HepG2 (cell line): ENCODE measurements around the gene SND1. TPM values are rescaled to one million over a fixed set of nuclear protein-coding genes. Genes with fewer than 3 reads are reported as not detected.

Experiments
- ATAC-seq: fragments of 200-7000 bp; cut with Tn5 transposase; 3 replicates; pipeline ENCODE4 v1.9.1; 2020; ENCODE audit warnings: mild to moderate bottlenecking, moderate library complexity
- BruUV-seq: library from RNA; stranded (reverse); fragments of 400-500 nt; replicated peaks from 2 replicates; lab custom pipeline; 2021; lab: Mats Ljungman, UMichigan
- CTCF ChIA-PET: fragments of 300-600 bp; formaldehyde crosslinking; extraction: SDS; loops from one replicate; lab custom pipeline; 2021; ENCODE audit warnings: low total read pairs, inconsistent platforms, low intra/inter-chr PET ratio; lab: Yijun Ruan, JAX
- POLR2A ChIA-PET: fragments of 350-600 bp; sonication (Branson Sonifier 250); formaldehyde crosslinking; loops from one replicate; lab custom pipeline; 2020; ENCODE audit warnings: antibody characterized with exemption, inconsistent platforms; lab: Yijun Ruan, JAX
- DNase-seq: peaks from one replicate; pipeline ENCODE4 v3.0.0-alpha.2; 2015; ENCODE audit warnings: low spot score
- FAIRE-seq: peaks from 3 replicates; lab custom pipeline; 2011; peaks lifted over from hg19 to GRCh38; lab: Jason Lieb, UNC
- H2AFZ ChIP-seq: one replicate; pipeline ENCODE4 v1.6.1; 2011; ENCODE audit warnings: low read length, inconsistent platforms
- H3K27ac ChIP-seq: fragments of 300-600 bp; 3 replicates; pipeline ENCODE4 v1.8.0; 2011; ENCODE audit warnings: mixed run types, mild to moderate bottlenecking, mixed read lengths, low read length, inconsistent platforms; ENCODE audit not compliant: insufficient read depth; ENCODE audit errors: extremely low read length
- H3K27me3 ChIP-seq, 2 experiments: fragments of 200-600 bp in 1 of 2; 2 replicates in 1 of 2; 3 replicates in 1 of 2; pipeline versions ENCODE4 v1.6.0 to v1.8.0; 2011; ENCODE audit warnings: low read length in 2 of 2, mild to moderate bottlenecking in 2 of 2, moderate library complexity in 2 of 2, inconsistent platforms in 1 of 2; ENCODE audit not compliant: insufficient read depth in 2 of 2, control insufficient read depth in 1 of 2
- H3K36me3 ChIP-seq, 2 experiments: fragments of 200-600 bp in 1 of 2; replicated peaks in 1 of 2; 2 replicates in 1 of 2; 3 replicates in 1 of 2; pipeline versions ENCODE4 v1.5.1 to v1.8.0; 2011; ENCODE audit warnings: low read length in 2 of 2, inconsistent platforms in 1 of 2; ENCODE audit not compliant: insufficient read depth in 2 of 2, control insufficient read depth in 1 of 2
- H3K4me1 ChIP-seq: 2 replicates; pipeline ENCODE4 v1.5.1; 2012; ENCODE audit warnings: low read length, inconsistent platforms; ENCODE audit not compliant: insufficient read depth
- H3K4me2 ChIP-seq: 2 replicates; pipeline ENCODE4 v1.6.0; 2011; ENCODE audit warnings: low read depth, low read length, inconsistent platforms
- H3K4me3 ChIP-seq, 3 experiments: fragments of 200-600 bp in 1 of 3; sonication (generic), shearing (Covaris generic) in 1 of 3; replicated peaks in 1 of 3; 2 replicates each; pipeline ENCODE4 v1.5.1; 2011 to 2016; ENCODE audit warnings: low read length in 3 of 3, inconsistent platforms in 2 of 3, low read depth in 2 of 3, mild to moderate bottlenecking in 2 of 3, control low read depth in 1 of 3, mixed read lengths in 1 of 3; ENCODE audit not compliant: insufficient read depth in 1 of 3
- H3K79me2 ChIP-seq: one replicate; pipeline ENCODE4 v1.6.1; 2011; ENCODE audit warnings: low read length, inconsistent platforms; ENCODE audit not compliant: insufficient read depth
- H3K9ac ChIP-seq: 2 replicates; pipeline ENCODE4 v1.6.0; 2011; ENCODE audit warnings: mild to moderate bottlenecking, low read depth, low read length, inconsistent platforms; ENCODE audit not compliant: insufficient read depth
- H3K9me3 ChIP-seq: 2 replicates; pipeline ENCODE4 v1.5.1; 2012; ENCODE audit warnings: mild to moderate bottlenecking, low read length
- H4K20me1 ChIP-seq: 2 replicates; pipeline ENCODE4 v1.6.0; 2011; ENCODE audit warnings: inconsistent platforms, mild to moderate bottlenecking, low read length, moderate library complexity; ENCODE audit not compliant: insufficient read depth
- ATF2 ChIP-seq: sonication (generic); formaldehyde crosslinking; IDR thresholded peaks from 2 replicates; pipeline ENCODE4 v1.4.0; 2020; ENCODE audit warnings: missing genetic modification reagents
- ZNF687 ChIP-seq: sonication (generic); formaldehyde crosslinking; IDR thresholded peaks from 2 replicates; pipeline ENCODE4 v1.5.1; 2020; ENCODE audit warnings: mild to moderate bottlenecking, missing genetic modification reagents, moderate library complexity
- ZNF800 ChIP-seq: sonication (generic); formaldehyde crosslinking; IDR thresholded peaks from 2 replicates; pipeline ENCODE4 v1.4.0; 2020; ENCODE audit warnings: missing genetic modification reagents
- WGBS: methylation state at CpG from one replicate; pipeline ENCODE4 v1.1.6; 2017; ENCODE audit warnings: low lambda C conversion rate; 5-methylcytosine and 5-hydroxymethylcytosine counted together
- in situ Hi-C: cut with HindIII; loops from 2 replicates; pipeline ENCODE4 v1.10.0; 2017; ENCODE audit warnings: low pct_unique_long_range_greater_than_20kb; ENCODE audit not compliant: extremely low pct_ligation_motif_present
- intact Hi-C: fragments of 100-400 bp; cut with micrococcal nuclease; formaldehyde crosslinking; loops from one replicate; pipeline ENCODE4 v1.10.0; 2022; ENCODE audit not compliant: unreplicated experiment
- polyA plus RNA-seq, 8 experiments: library from polyadenylated mRNA; depleted of rRNA in 3 of 8; stranded (reverse) in 7 of 8; unstranded in 1 of 8; fragments of >200 nt; fragmentation: Illumina TruSeq in 4 of 8; extraction: Trizol in 4 of 8; gene quantifications; 2 replicates each; pipeline versions ENCODE4 v1.2.1 to v1.2.3, GENCODE V29; 2011 to 2016; ENCODE audit warnings: low read depth in 4 of 8, missing spikeins in 1 of 8, mixed read lengths in 1 of 8; ENCODE audit not compliant: insufficient read depth in 1 of 8
- total RNA-seq, 5 experiments: library from RNA; depleted of rRNA; stranded (reverse); fragments of >200 nt; fragmentation: Illumina TruSeq; extraction: Trizol; gene quantifications; 2 replicates each; pipeline ENCODE4 v1.2.3, GENCODE V29; 2016; ENCODE audit warnings: low read depth in 1 of 5

The SND1 gene
- total and polyA plus RNA-seq, 2 of the 13 experiments (the other 11 are each of a cell fraction or from before 2014, with no cell fraction given) = 110 to 182 TPM

GRCh38 chr7:127620406-127621233 lies 31.4 kb upstream of the SND1 start:
- Histone ChIP-seq H3K9ac (no peak overlapping the region), H3K27ac (no peak overlapping the region), H3K79me2 (no peaks in the 10 kb centered on the region), H4K20me1 (0 out of 2 replicates have a peak, but pooled peaks cover 2% of the 10 kb centered on the region), H3K4me1 (no peaks in the 10 kb centered on the region), H2AFZ (no peak overlapping the region), H3K27me3 (peaks cover 0 to 27% of the 10 kb centered on the region in 2 experiments; a peak in 4 of 5 replicates), H3K4me3 (no peak overlapping the region), H3K9me3 (no peaks in the 10 kb centered on the region), H3K4me2 (no peak overlapping the region), H3K36me3 (no peaks in the 10 kb centered on the region)
- intact Hi-C loops (no loop called here), in situ Hi-C loops (no loop called here)
- TF ChIP-seq ZNF800 (CRISPR knock-in tag) = peak; percentile 62; the same call in 1 of the 2 replicates
- no peak for TF ChIP-seq ATF2 (CRISPR knock-in tag)
- no peak for TF ChIP-seq ZNF687
- FAIRE-seq = no peak
- ChIA-PET POLR2A (no interaction called here), CTCF (no interaction called here)
- WGBS = 3% methylated on average over 16 of the region's 24 CpGs
- BruUV-seq = no TSS peak
- DNase-seq = no peak
- ATAC-seq = no peak
